GM18867 (cell line): ENCODE results near the gene SH3BGRL3.
"Not testable (repeated sequence)": the region's sequence is repeated elsewhere in the genome, so short reads cannot be mapped to it uniquely, and the experiment has no call there.

Experiments
- ATAC-seq: cut with Tn5 transposase; IDR thresholded peaks from one replicate; pipeline ENCODE4 v1.9.1; 2021; ENCODE audit warnings: mild to moderate bottlenecking, moderate library complexity; ENCODE audit not compliant: unreplicated experiment

Gene SH3BGRL3

GRCh38 chr1:26279456-26280332 lies at the start of gene SH3BGRL3:
Gene SH3BGRL3 (plus strand): TSS chr1:26280086. CDS start chr1:26280156, 70 bp downstream.
- peak; percentile 67 for ATAC-seq

- not testable (repeated sequence) for ATAC-seq
These were observed 49.2 kb upstream of the SH3BGRL3 start for GRCh38 chr1:26230682-26231081.

GRCh38 chr1:26233903-26234643 lies 45.8 kb upstream of the SH3BGRL3 start, which contains the start of gene CEP85:
Gene CEP85 (plus strand): TSS chr1:26234200. CDS start chr1:26239784, 5,584 bp downstream.
- peak; percentile 88 for ATAC-seq

GRCh38 chr1:26234644-26235370 lies 45.1 kb upstream of the SH3BGRL3 start:
- ATAC-seq = no peak

- ATAC-seq = no peak
These were observed 42.5 kb upstream of the SH3BGRL3 start for GRCh38 chr1:26237230-26237966.

- ATAC-seq = no peak
These were observed 40.0 kb upstream of the SH3BGRL3 start for GRCh38 chr1:26239936-26240335.

GRCh38 chr1:26252718-26253117 lies 27.2 kb upstream of the SH3BGRL3 start:
- ATAC-seq = no peak

GRCh38 chr1:26254404-26254803 lies 25.5 kb upstream of the SH3BGRL3 start:
- no peak for ATAC-seq

GRCh38 chr1:26257222-26257621 lies 22.7 kb upstream of the SH3BGRL3 start:
- ATAC-seq = no peak

- ATAC-seq = no peak
These were observed 20.9 kb upstream of the SH3BGRL3 start for GRCh38 chr1:26259005-26259404.

- no peak for ATAC-seq
These were observed 20.3 kb upstream of the SH3BGRL3 start for GRCh38 chr1:26259578-26259977.

- ATAC-seq = no peak
These were observed 16.7 kb upstream of the SH3BGRL3 start for GRCh38 chr1:26263212-26263611.

- ATAC-seq = no peak
These were observed 14.5 kb upstream of the SH3BGRL3 start for GRCh38 chr1:26265405-26265804.

- no peak for ATAC-seq
These were observed 11.3 kb upstream of the SH3BGRL3 start for GRCh38 chr1:26268290-26269197.

GRCh38 chr1:26269198-26269550 lies 10.7 kb upstream of the SH3BGRL3 start:
- ATAC-seq = no peak

- ATAC-seq = no peak
These were observed 5.0 kb upstream of the SH3BGRL3 start for GRCh38 chr1:26274801-26275425.

- no peak for ATAC-seq
These were observed 4.1 kb upstream of the SH3BGRL3 start for GRCh38 chr1:26275580-26276431.

GRCh38 chr1:26276432-26276838 lies 3.5 kb upstream of the SH3BGRL3 start:
- no peak for ATAC-seq
